Measurements from ENCODE around the gene KHSRP.

- TF ChIP-seq CTCF (IDR thresholded peaks at IDR 0.05 in 2 of 3, conservative IDR thresholded peaks at IDR 0.05 in 1 of 3; ENCODE audit: control insufficient read depth in 2 of 3, extremely low read depth in 1 of 3, insufficient read depth in 1 of 3, low read depth in 3 of 3, low read length in 3 of 3) (no peak), ZNF592 (IDR thresholded peaks at IDR 0.05) (no peak), SMAD1 (IDR thresholded peaks at IDR 0.05; ENCODE audit: low read depth, partially characterized antibody) (no peak), CHD4 (IDR thresholded peaks at IDR 0.05) (no peak), EP300 (IDR thresholded peaks at IDR 0.05; ENCODE audit: borderline replicate concordance in 1 of 2, control insufficient read depth in 1 of 2, low read depth in 2 of 2, low read length in 2 of 2) (no peak), CHD1 (IDR thresholded peaks at IDR 0.05; ENCODE audit: low read depth, low read length) (no peak), STAT1 (conservative IDR thresholded peaks at IDR 0.05) (no peak), NRF1 (conservative IDR thresholded peaks at IDR 0.05; ENCODE audit: low read depth, low read length) (no peak)
Measured at GRCh38 chr19:6473647-6474046, 49.0 kb upstream of the KHSRP start.

Data from GM12878 (cell line).